ENCODE data around the gene PLXNA1.

PLXNA1 gene

GRCh38 chr3:127026036-127026435 is 43.1 kb downstream of the PLXNA1 start:
- no peak for DNase-seq

- no peak for DNase-seq
These were observed 43.7 kb downstream of the PLXNA1 start for GRCh38 chr3:127026661-127027060.

- no peak for DNase-seq
These were observed 44.3 kb downstream of the PLXNA1 start for GRCh38 chr3:127027061-127027735.

GRCh38 chr3:127027811-127028548 is 45.1 kb downstream of the PLXNA1 start:
- DNase-seq, result no peak

- DNase-seq, result no peak
These were observed 46.1 kb downstream of the PLXNA1 start for GRCh38 chr3:127028781-127029657.

- no peak for DNase-seq
These were observed 47.0 kb downstream of the PLXNA1 start for GRCh38 chr3:127029658-127030507.

GRCh38 chr3:127030508-127031412 is 47.8 kb downstream of the PLXNA1 start:
- DNase-seq, result no peak

- DNase-seq, result no peak
These were observed 48.5 kb downstream of the PLXNA1 start for GRCh38 chr3:127031413-127031810.

GRCh38 chr3:127031845-127032244 is 48.9 kb downstream of the PLXNA1 start:
- DNase-seq, result no peak

GRCh38 chr3:127032296-127032990 is 49.5 kb downstream of the PLXNA1 start:
- no peak for DNase-seq
